Measurements from ENCODE around the gene MRC2. TPM values are rescaled to one million over a fixed set of nuclear protein-coding genes. Genes with fewer than 3 reads are reported as not detected.

MRC2 gene
- total and polyA plus RNA-seq, 2 of the 13 experiments (the other 11 are each of a cell fraction or from before 2014, with no cell fraction given), result not detected

- no TSS peak for BruUV-seq (replicated peaks)
- in situ Hi-C loops (cut with HindIII; ENCODE audit: extremely low pct_ligation_motif_present, low pct_unique_long_range_greater_than_20kb), result no loop called here
- intact Hi-C loops (cut with micrococcal nuclease; ENCODE audit: unreplicated experiment), result no loop called here
- Histone ChIP-seq H4K20me1 (ENCODE audit: insufficient read depth, low read length) (no peaks in the 10 kb centered on the region), H3K27me3 (ENCODE audit: control insufficient read depth in 1 of 2, insufficient read depth in 2 of 2, low read length in 2 of 2) (peaks cover 5 to 56% of the 10 kb centered on the region in 2 experiments; a peak in 3 of 5 replicates), H3K4me1 (ENCODE audit: insufficient read depth, low read length) (peaks cover 5% of the 10 kb centered on the region; the same call in 1 of the 2 replicates), H3K4me3 (replicated peaks in 1 of 3; ENCODE audit: insufficient read depth in 1 of 3, low read depth in 2 of 3, low read length in 3 of 3) (no peak overlapping the region), H3K9ac (ENCODE audit: insufficient read depth, low read depth, low read length) (no peak overlapping the region), H3K27ac (ENCODE audit: extremely low read length, insufficient read depth, low read length) (no peak overlapping the region), H3K79me2 (ENCODE audit: insufficient read depth, low read length) (no peaks in the 10 kb centered on the region), H2AFZ (ENCODE audit: low read length) (no peak overlapping the region), H3K9me3 (ENCODE audit: low read length) (no peaks in the 10 kb centered on the region), H3K4me2 (ENCODE audit: low read depth, low read length) (no peak overlapping the region), H3K36me3 (replicated peaks in 1 of 2; ENCODE audit: control insufficient read depth in 1 of 2, insufficient read depth in 2 of 2, low read length in 2 of 2) (no peaks in the 10 kb centered on the region)
- POLR2A ChIA-PET, result no interaction called here
- 18% methylated on average over 6 of the region's 6 CpGs for WGBS (ENCODE audit: low lambda C conversion rate)
- TF ChIP-seq YEATS4 (CRISPR knock-in tag; IDR thresholded peaks at IDR 0.05; ENCODE audit: borderline replicate concordance) (no peak), ZNF430 (CRISPR knock-in tag; IDR thresholded peaks at IDR 0.05) (no peak), TP53 (CRISPR knock-in tag; conservative IDR thresholded peaks at IDR 0.05) (no peak), CBFB (CRISPR knock-in tag; IDR thresholded peaks at IDR 0.05) (no peak), ZNF564 (CRISPR knock-in tag; IDR thresholded peaks at IDR 0.05) (no peak), GMEB1 (CRISPR knock-in tag; IDR thresholded peaks at IDR 0.05; ENCODE audit: borderline replicate concordance) (no peak), NFKBIZ (CRISPR knock-in tag; IDR thresholded peaks at IDR 0.05) (no peak), NPAS2 (CRISPR knock-in tag; IDR thresholded peaks at IDR 0.05; ENCODE audit: borderline replicate concordance) (no peak), NFIB (CRISPR knock-in tag; IDR thresholded peaks at IDR 0.05; ENCODE audit: borderline replicate concordance) (no peak), TEF (CRISPR knock-in tag; IDR thresholded peaks at IDR 0.05) (no peak), SRSF4 (IDR thresholded peaks at IDR 0.05; ENCODE audit: low read depth, low read length, poor library complexity, severe bottlenecking) (no peak)
- no peak for FAIRE-seq
- ATAC-seq, result no peak
- CTCF ChIA-PET (ENCODE audit: low intra/inter-chr PET ratio, low total read pairs), result no interaction called here
- no peak for DNase-seq (ENCODE audit: low spot score)
Observed at GRCh38 chr17:62674363-62674739, 46.9 kb downstream of the MRC2 start.

Data from HepG2 (cell line).